ENCODE data around the gene SYNDIG1L. TPM values are rescaled to one million over a fixed set of nuclear protein-coding genes. Genes with fewer than 3 reads are reported as not detected.

SYNDIG1L gene
- total RNA-seq, 1 experiment from 2014 or later, result 0.33 TPM

GRCh38 chr14:74413627-74414026 lies 12.4 kb downstream of the SYNDIG1L start:
- H2BK12ac ChIP-seq (ENCODE audit: insufficient read length, low read depth, low read length), result no peak overlapping the region
- no peaks in the 10 kb centered on the region for H3K9me3 ChIP-seq (ENCODE audit: control insufficient read depth, low read depth, low read length)
- H3K23ac ChIP-seq (ENCODE audit: insufficient read length, low read depth, low read length), result no peak overlapping the region
- Mint-ChIP-seq H3K4me3 (no peak overlapping the region), H3K9me3 (no peaks in the 10 kb centered on the region), H3K27ac (peak overlapping the region in 1 of 3 experiments; percentile 4; a peak in 1 of 7 replicates), H3K27me3 (ENCODE audit: low read depth) (no peaks in the 10 kb centered on the region; the same call in none of the 2 replicates), H3K4me1 (peaks cover 24 to 29% of the 10 kb centered on the region in 2 experiments), H3K36me3 (ENCODE audit: insufficient read depth in 1 of 3, low read depth in 3 of 3) (no peaks in the 10 kb centered on the region)
- no peaks in the 10 kb centered on the region for H3K79me1 ChIP-seq (ENCODE audit: insufficient read depth, low read depth, low read length, poor library complexity, severe bottlenecking)
- H3K27ac ChIP-seq (ENCODE audit: insufficient read length, low read depth, low read length), result no peak overlapping the region
- DNase-seq, result no peak
- H3K4me2 ChIP-seq (ENCODE audit: insufficient read depth, insufficient read length, low read length), result peak overlapping the region; percentile 14
- H2AK5ac ChIP-seq (ENCODE audit: insufficient read length, low read length), result no peak overlapping the region
- no peak overlapping the region for H2BK120ac ChIP-seq (ENCODE audit: low read depth, low read length, poor library complexity, severe bottlenecking)
- no peak overlapping the region for H3K4ac ChIP-seq (ENCODE audit: low read depth, low read length)
- H3K4me1 ChIP-seq (ENCODE audit: insufficient read depth, low read length), result peaks cover 5% of the 10 kb centered on the region; the same call in 1 of the 2 replicates
- H3K79me2 ChIP-seq (ENCODE audit: insufficient read depth, low read length), result no peaks in the 10 kb centered on the region
- H3K14ac ChIP-seq (ENCODE audit: insufficient read depth, low read length), result no peak overlapping the region
- WGBS (ENCODE audit: extremely low coverage, insufficient read length, low lambda C conversion rate), result no CpG with 5 or more reads among the region's 4 CpGs
- H2AFZ ChIP-seq (ENCODE audit: low read length), result no peak overlapping the region
- no peaks in the 10 kb centered on the region for H4K20me1 ChIP-seq (ENCODE audit: control insufficient read depth, insufficient read depth, insufficient read length)
- no peak overlapping the region for H4K91ac ChIP-seq (ENCODE audit: insufficient read length, low read depth, low read length)
- H3T11ph ChIP-seq (ENCODE audit: low read length), result no peak overlapping the region
- no peak overlapping the region for H4K5ac ChIP-seq (ENCODE audit: insufficient read length, low read depth, low read length)
- no peak overlapping the region for H3K9ac ChIP-seq (ENCODE audit: extremely low read depth, insufficient read length, low read length)
- H4K8ac ChIP-seq (replicated peaks; ENCODE audit: insufficient read length, low read depth, low read length), result no peak overlapping the region
- H3K27me3 ChIP-seq (ENCODE audit: insufficient read depth, low read length), result no peaks in the 10 kb centered on the region
- no peak overlapping the region for H2BK15ac ChIP-seq (ENCODE audit: low read depth, low read length)
- H2BK20ac ChIP-seq (ENCODE audit: low read depth, low read length, poor library complexity, severe bottlenecking), result no peak overlapping the region
- H3K23me2 ChIP-seq (ENCODE audit: insufficient read length, low read depth, low read length, poor library complexity, severe bottlenecking), result no peaks in the 10 kb centered on the region
- H2BK5ac ChIP-seq (ENCODE audit: insufficient read length, low read length), result no peak overlapping the region
- H3K56ac ChIP-seq (ENCODE audit: insufficient read length, low read depth, low read length), result no peak overlapping the region
- peak overlapping the region; percentile 67 for H3K18ac ChIP-seq (ENCODE audit: insufficient read length, low read depth, low read length)
- TF ChIP-seq CTCF (conservative IDR thresholded peaks at IDR 0.05), result no peak
